Transverse colon (tissue), 4 donors: ENCODE data around the gene HYAL3. TPM values are rescaled to one million over a fixed set of nuclear protein-coding genes. Genes with fewer than 3 reads are reported as not detected.
"Not testable (repeated sequence)": the region's sequence is repeated elsewhere in the genome, so short reads cannot be mapped to it uniquely, and the experiment has no call there.

ENCODE experiments used
- DNase-seq: peaks from one replicate; pipeline ENCODE4 v3.0.0-alpha.2; 2019
- H3K27ac ChIP-seq, 4 donors: fragments of 200-600 bp; sonication (generic); 2 replicates each; pipeline ENCODE4 v1.5.1; 2016 to 2018; ENCODE audit warnings: inconsistent platforms in 4 of 4
- H3K27me3 ChIP-seq: fragments of 200-600 bp; sonication (generic); 2 replicates; pipeline ENCODE4 v1.5.1; 2017; ENCODE audit warnings: inconsistent platforms
- H3K36me3 ChIP-seq, 4 donors: fragments of 200-600 bp; sonication (generic); 2 replicates each; pipeline ENCODE4 v1.5.1; 2017 to 2019; ENCODE audit warnings: inconsistent platforms in 4 of 4
- H3K4me1 ChIP-seq, 4 donors: fragments of 200-600 bp; sonication (generic); 2 replicates each; pipeline ENCODE4 v1.5.1; 2017 to 2020; ENCODE audit warnings: inconsistent platforms in 4 of 4
- H3K4me3 ChIP-seq, 4 donors: fragments of 200-600 bp; sonication (generic); 1 replicate in 1 of 4; 2 replicates in 3 of 4; pipeline versions ENCODE4 v1.5.1 to v1.6.1; 2017 to 2019; ENCODE audit warnings: inconsistent platforms in 4 of 4
- H3K9me3 ChIP-seq, 2 donors: fragments of 200-600 bp; sonication (generic); 2 replicates each; pipeline ENCODE4 v1.5.1; 2017 to 2019; ENCODE audit warnings: inconsistent platforms in 2 of 2
- CTCF ChIP-seq, 5 experiments: fragments of 200-600 bp in 3 of 5; fragments of 450-650 bp in 2 of 5; sonication (generic) in 3 of 5; IDR thresholded peaks; 1 replicate in 2 of 5; 2 replicates in 3 of 5; pipeline ENCODE4 v1.5.1; 2016 to 2017; ENCODE audit warnings: antibody characterized with exemption in 5 of 5, inconsistent platforms in 3 of 5, mild to moderate bottlenecking in 2 of 5, moderate library complexity in 1 of 5
- EP300 ChIP-seq: sonication (generic); formaldehyde crosslinking; IDR thresholded peaks from one replicate; pipeline ENCODE4 v1.6.1; 2017; ENCODE audit warnings: antibody characterized with exemption, low read depth
- POLR2A ChIP-seq: fragments of 450-650 bp; IDR thresholded peaks from one replicate; pipeline ENCODE4 v1.6.1; 2016; ENCODE audit warnings: antibody characterized with exemption, mild to moderate bottlenecking, moderate library complexity
- POLR2AphosphoS5 ChIP-seq, 3 donors: sonication (generic); formaldehyde crosslinking; IDR thresholded peaks; one replicate each; pipeline ENCODE4 v1.6.1; 2016; ENCODE audit warnings: antibody characterized with exemption in 3 of 3
- WGBS, 2 donors: methylation state at CpG; one replicate each; pipeline ENCODE4 v1.1.5; 2018; ENCODE audit warnings: low coverage in 1 of 2; 5-methylcytosine and 5-hydroxymethylcytosine counted together
- in situ Hi-C, 4 donors: fragments of 200-750 bp; cut with MboI; loops; one replicate each; pipeline versions ENCODE4 v1.15.0 to v1.15.1; 2017; ENCODE audit warnings: low sequenced_read_pairs in 3 of 4, low pct_ligation_motif_present in 1 of 4, low pct_unique_long_range_greater_than_20kb in 1 of 4
- intact Hi-C: fragments of 100-400 bp; cut with DNase I; formaldehyde crosslinking; loops from one replicate; pipeline ENCODE4 v1.15.1; 2023; ENCODE audit warnings: low total_unique reads
- total RNA-seq, 4 donors: library from RNA; depleted of rRNA; stranded (reverse); fragments of >200 nt; gene quantifications; one replicate each; pipeline ENCODE4 v1.1.0, GENCODE V29; 2016

The HYAL3 gene
- total RNA-seq, 4 donors from 2014 or later = 0.79 to 11.2 (median 3.8) TPM

- 23% methylated on average over 18 of the region's 26 CpGs; no CpG with 5 or more reads in 1 of the 2 donors for WGBS, 2 donors
- Histone ChIP-seq H3K36me3 (no peaks in the 10 kb centered on the region), H3K4me3 (no peak overlapping the region), H3K27me3 (peaks cover 33% of the 10 kb centered on the region), H3K27ac (no peak overlapping the region), H3K9me3 (no peaks in the 10 kb centered on the region), H3K4me1 (peaks cover 7 to 41% (median 24%) of the 10 kb centered on the region in 4 donors)
- DNase-seq = peak; percentile 84
- in situ Hi-C loops = loop anchor here in 1 of 4 donors (5.0 kb wide), 1 partner anchor 82 kb away; the partner anchor contains the start of gene GNAT1
- intact Hi-C loops = loop anchor here (5.0 to 10.0 kb wide), 2 partner anchors 82 to 150 kb away; partner anchors contain the start of gene GNAT1
- peak; percentile 74 to 91 (median 79) for TF ChIP-seq CTCF (IDR thresholded peaks at IDR 0.05)
- no peak for TF ChIP-seq POLR2AphosphoS5 (IDR thresholded peaks at IDR 0.05)
Observed at GRCh38 chr3:50274371-50275104, 24.7 kb downstream of the HYAL3 start.

- Histone ChIP-seq H3K4me3 (peak overlapping the region in 2 of 4 donors; percentile 35 to 40), H3K4me1 (peaks cover 14 to 48% (median 31%) of the 10 kb centered on the region in 4 donors), H3K27ac (no peak overlapping the region), H3K27me3 (peaks cover 33% of the 10 kb centered on the region), H3K36me3 (no peaks in the 10 kb centered on the region), H3K9me3 (no peaks in the 10 kb centered on the region)
- WGBS, 2 donors = 61% methylated on average over 29 of the region's 31 CpGs; no CpG with 5 or more reads in 1 of the 2 donors
- in situ Hi-C loops = loop anchor here in 1 of 4 donors (5.0 kb wide), 1 partner anchor 81 kb away; the partner anchor contains the start of gene GNAT1
- no peak for DNase-seq
- no peak for TF ChIP-seq POLR2A
- no peak for TF ChIP-seq CTCF (IDR thresholded peaks at IDR 0.05)
- TF ChIP-seq POLR2AphosphoS5 (IDR thresholded peaks at IDR 0.05) = no peak
- TF ChIP-seq EP300 = no peak
- intact Hi-C loops = loop anchor here (2.0 to 10.0 kb wide), 3 partner anchors 47 to 149 kb away; partner anchors contain the start of gene GNAT1
Observed at GRCh38 chr3:50273689-50274065, 25.5 kb downstream of the HYAL3 start.

- peaks cover 19 to 54% (median 36%) of the 10 kb centered on the region in 4 donors for H3K4me1 ChIP-seq
- peak; percentile 92 for DNase-seq
Observed at GRCh38 chr3:50272911-50273688, 26.1 kb downstream of the HYAL3 start.

GRCh38 chr3:50272538-50272910, 26.7 kb downstream of the HYAL3 start:
- intact Hi-C loops = loop anchor here (2.0 to 10.0 kb wide), 3 partner anchors 46 to 148 kb away; partner anchors contain the start of gene GNAT1
- 7 to 47% methylated on average over 4 to 10 of the region's 10 CpGs for WGBS, 2 donors
- not testable (repeated sequence) for DNase-seq, H3K4me3 ChIP-seq, H3K36me3 ChIP-seq, H3K9me3 ChIP-seq
- Histone ChIP-seq H3K27me3 (peaks cover 33% of the 10 kb centered on the region), H3K27ac (peak overlapping the region in 1 of 4 donors; percentile 23), H3K4me1 (peaks cover 25 to 60% (median 42%) of the 10 kb centered on the region in 4 donors)
- in situ Hi-C loops = loop anchor here in 1 of 4 donors (5.0 kb wide), 1 partner anchor 80 kb away; the partner anchor contains the start of gene GNAT1

More at GRCh38 chr3:50272911-50273688, 26.1 kb downstream of the HYAL3 start:
- Histone ChIP-seq H3K27me3 (peaks cover 33% of the 10 kb centered on the region), H3K9me3 (no peaks in the 10 kb centered on the region), H3K4me3 (peak overlapping the region in 2 of 4 donors; percentile 35 to 40), H3K36me3 (no peaks in the 10 kb centered on the region), H3K27ac (peak overlapping the region in 3 of 4 donors; percentile 4 to 33 (median 23))
- in situ Hi-C loops = loop anchor here in 1 of 4 donors (5.0 kb wide), 1 partner anchor 81 kb away; the partner anchor contains the start of gene GNAT1
- intact Hi-C loops = loop anchor here (2.0 to 10.0 kb wide), 3 partner anchors 46 to 148 kb away; partner anchors contain the start of gene GNAT1
- TF ChIP-seq CTCF (IDR thresholded peaks at IDR 0.05) = peak; percentile 98 to 100 (median 99)
- TF ChIP-seq POLR2AphosphoS5 (IDR thresholded peaks at IDR 0.05) = peak in 2 of 3 donors; percentile 24 to 44
- TF ChIP-seq EP300 = no peak
- TF ChIP-seq POLR2A = no peak
- 0 to 2% methylated on average over 1 to 50 of the region's 61 CpGs for WGBS, 2 donors
